Mesodermal cell (in vitro differentiated cells): ENCODE data around the gene SIGLEC7.

Experiments
- H3K27ac ChIP-seq: 2 replicates; pipeline ENCODE4 v1.7.0; 2013; ENCODE audit warnings: mild to moderate bottlenecking, low read depth, low read length, moderate library complexity; ENCODE audit not compliant: severe bottlenecking
- H3K36me3 ChIP-seq: 2 replicates; pipeline ENCODE4 v1.7.1; 2013; ENCODE audit warnings: mild to moderate bottlenecking, low read length, moderate library complexity; ENCODE audit not compliant: control insufficient read depth, insufficient read depth
- H3K4me1 ChIP-seq: one replicate; pipeline ENCODE4 v1.7.1; 2013; ENCODE audit warnings: mild to moderate bottlenecking, low read length; ENCODE audit not compliant: insufficient read depth, control insufficient read depth, poor library complexity, severe bottlenecking
- H3K4me3 ChIP-seq: 2 replicates; pipeline ENCODE4 v1.7.0; 2013; ENCODE audit warnings: low read length, control low read depth, mild to moderate bottlenecking; ENCODE audit not compliant: insufficient read depth, poor library complexity, severe bottlenecking; ENCODE audit errors: extremely low read depth
- H3K9me3 ChIP-seq: 2 replicates; pipeline ENCODE4 v1.7.1; 2013; ENCODE audit warnings: mild to moderate bottlenecking, low read length, moderate library complexity; ENCODE audit not compliant: control insufficient read depth
- WGBS, 2 experiments: methylation state at CpG; one replicate each; pipeline ENCODE4 v1.1.5; 2013; ENCODE audit warnings: missing lambda C conversion rate in 2 of 2; ENCODE audit not compliant: insufficient coverage in 2 of 2; 5-methylcytosine and 5-hydroxymethylcytosine counted together

SIGLEC7 gene

GRCh38 chr19:51187395-51188226 is 45.5 kb downstream of the SIGLEC7 start:
- Histone ChIP-seq H3K36me3 (no peaks in the 10 kb centered on the region), H3K4me3 (no peak overlapping the region), H3K9me3 (no peaks in the 10 kb centered on the region), H3K27ac (no peak overlapping the region), H3K4me1 (no peaks in the 10 kb centered on the region)
- WGBS, 2 experiments = 89 to 97% methylated on average over 8 to 10 of the region's 11 CpGs

GRCh38 chr19:51188227-51188559 is 46.1 kb downstream of the SIGLEC7 start:
- H3K4me3 ChIP-seq = no peak overlapping the region
- no peaks in the 10 kb centered on the region for H3K4me1 ChIP-seq
- H3K27ac ChIP-seq = no peak overlapping the region
- no CpG with 5 or more reads among the region's 2 CpGs for WGBS, 2 experiments
- H3K9me3 ChIP-seq = no peaks in the 10 kb centered on the region
- H3K36me3 ChIP-seq = no peaks in the 10 kb centered on the region

- Histone ChIP-seq H3K4me1 (no peaks in the 10 kb centered on the region), H3K27ac (no peak overlapping the region), H3K9me3 (no peaks in the 10 kb centered on the region), H3K4me3 (no peak overlapping the region), H3K36me3 (no peaks in the 10 kb centered on the region)
- WGBS, 2 experiments = 91 to 95% methylated on average over 9 of the region's 9 CpGs
Measured at GRCh38 chr19:51192689-51193088, 50.6 kb downstream of the SIGLEC7 start.

- no peak overlapping the region for H3K27ac ChIP-seq
- no peak overlapping the region for H3K4me3 ChIP-seq
- H3K36me3 ChIP-seq = no peaks in the 10 kb centered on the region
- H3K9me3 ChIP-seq = no peaks in the 10 kb centered on the region
- H3K4me1 ChIP-seq = no peaks in the 10 kb centered on the region
- WGBS, 2 experiments = 87 to 88% methylated on average over 9 to 13 of the region's 21 CpGs
Measured at GRCh38 chr19:51194527-51195315, 52.6 kb downstream of the SIGLEC7 start.

GRCh38 chr19:51195316-51195586 is 53.1 kb downstream of the SIGLEC7 start:
- WGBS, 2 experiments = 85 to 90% methylated on average over 3 to 8 of the region's 9 CpGs
- H3K36me3 ChIP-seq = no peaks in the 10 kb centered on the region
- H3K4me3 ChIP-seq = no peak overlapping the region
- no peaks in the 10 kb centered on the region for H3K4me1 ChIP-seq
- no peaks in the 10 kb centered on the region for H3K9me3 ChIP-seq
- no peak overlapping the region for H3K27ac ChIP-seq

GRCh38 chr19:51195616-51196015 is 53.5 kb downstream of the SIGLEC7 start:
- Histone ChIP-seq H3K27ac (no peak overlapping the region), H3K4me1 (no peaks in the 10 kb centered on the region), H3K36me3 (no peaks in the 10 kb centered on the region), H3K4me3 (no peak overlapping the region), H3K9me3 (no peaks in the 10 kb centered on the region)
- WGBS, 2 experiments = 91 to 93% methylated on average over 9 to 10 of the region's 10 CpGs

GRCh38 chr19:51196181-51196580 is 54.1 kb downstream of the SIGLEC7 start:
- Histone ChIP-seq H3K27ac (no peak overlapping the region), H3K4me3 (no peak overlapping the region), H3K36me3 (no peaks in the 10 kb centered on the region), H3K4me1 (no peaks in the 10 kb centered on the region), H3K9me3 (no peaks in the 10 kb centered on the region)
- 90 to 92% methylated on average over 4 to 5 of the region's 5 CpGs for WGBS, 2 experiments

GRCh38 chr19:51198641-51199040 is 56.5 kb downstream of the SIGLEC7 start:
- Histone ChIP-seq H3K9me3 (no peaks in the 10 kb centered on the region), H3K36me3 (no peaks in the 10 kb centered on the region), H3K4me3 (no peak overlapping the region), H3K4me1 (no peaks in the 10 kb centered on the region), H3K27ac (no peak overlapping the region)
- 75 to 82% methylated on average over 4 to 5 of the region's 9 CpGs for WGBS, 2 experiments

GRCh38 chr19:51200071-51200666 is 58.1 kb downstream of the SIGLEC7 start:
- Histone ChIP-seq H3K9me3 (no peaks in the 10 kb centered on the region), H3K27ac (no peak overlapping the region), H3K36me3 (no peaks in the 10 kb centered on the region), H3K4me3 (no peak overlapping the region), H3K4me1 (no peaks in the 10 kb centered on the region)
- WGBS, 2 experiments = 80 to 81% methylated on average over 9 to 10 of the region's 10 CpGs

- 49 to 59% methylated on average over 3 of the region's 5 CpGs for WGBS, 2 experiments
- H3K27ac ChIP-seq = no peak overlapping the region
- H3K4me3 ChIP-seq = no peak overlapping the region
- no peaks in the 10 kb centered on the region for H3K4me1 ChIP-seq
- no peaks in the 10 kb centered on the region for H3K36me3 ChIP-seq
- no peaks in the 10 kb centered on the region for H3K9me3 ChIP-seq
Measured at GRCh38 chr19:51201712-51202111, 59.6 kb downstream of the SIGLEC7 start.
